Measurements from ENCODE around the gene MKRN2OS. TPM values are rescaled to one million over a fixed set of nuclear protein-coding genes. Genes with fewer than 3 reads are reported as not detected.

MKRN2OS gene
- polyA plus RNA-seq, 1 experiment, result not detected

- no peak for DNase-seq (ENCODE audit: low read depth, low spot score)
- Histone ChIP-seq H3K4me3 (ENCODE audit: low read depth, low read length) (no peak overlapping the region), H3K27ac (ENCODE audit: low read depth, low read length) (no peak overlapping the region), H3K9me3 (ENCODE audit: control insufficient read depth, insufficient read depth, low read length) (no peaks in the 10 kb centered on the region), H3K27me3 (ENCODE audit: control insufficient read depth, insufficient read depth, low read length) (no peaks in the 10 kb centered on the region)
- POLR2A ChIA-PET, result interaction anchor here (0.7 kb wide), 1 partner anchor 141 kb away, joined by 13 read pairs; no protein-coding TSS in a partner anchor
- TF ChIP-seq CTCF (IDR thresholded peaks at IDR 0.05; ENCODE audit: low read depth, low read length), result no peak
- CTCF ChIA-PET, result interaction anchor here (0.6 to 1.3 kb wide), 5 partner anchors 109 to 453 kb away, joined by 3 to 5 read pairs (median 3); no protein-coding TSS in a partner anchor
These were observed 43.0 kb upstream of the MKRN2OS start for GRCh38 chr3:12588039-12589009.

GRCh38 chr3:12586403-12586802 lies 41.1 kb upstream of the MKRN2OS start:
- no peak overlapping the region for H3K27ac ChIP-seq (ENCODE audit: low read depth, low read length)
- DNase-seq (ENCODE audit: low read depth, low spot score), result no peak
- no peaks in the 10 kb centered on the region for H3K27me3 ChIP-seq (ENCODE audit: control insufficient read depth, insufficient read depth, low read length)
- no peak overlapping the region for H3K4me3 ChIP-seq (ENCODE audit: low read depth, low read length)
- TF ChIP-seq CTCF (IDR thresholded peaks at IDR 0.05; ENCODE audit: low read depth, low read length), result no peak
- no peaks in the 10 kb centered on the region for H3K9me3 ChIP-seq (ENCODE audit: control insufficient read depth, insufficient read depth, low read length)
- CTCF ChIA-PET, result no interaction called here
- POLR2A ChIA-PET, result interaction anchor here (0.7 kb wide), 1 partner anchor 8 kb away, joined by 4 read pairs; no protein-coding TSS in a partner anchor

GRCh38 chr3:12585970-12586369 lies 40.7 kb upstream of the MKRN2OS start:
- CTCF ChIA-PET, result no interaction called here
- Histone ChIP-seq H3K4me3 (ENCODE audit: low read depth, low read length) (no peak overlapping the region), H3K27ac (ENCODE audit: low read depth, low read length) (no peak overlapping the region), H3K9me3 (ENCODE audit: control insufficient read depth, insufficient read depth, low read length) (no peaks in the 10 kb centered on the region), H3K27me3 (ENCODE audit: control insufficient read depth, insufficient read depth, low read length) (no peaks in the 10 kb centered on the region)
- POLR2A ChIA-PET, result no interaction called here
- no peak for DNase-seq (ENCODE audit: low read depth, low spot score)
- TF ChIP-seq CTCF (IDR thresholded peaks at IDR 0.05; ENCODE audit: low read depth, low read length), result no peak

GRCh38 chr3:12585181-12585580 lies 39.9 kb upstream of the MKRN2OS start:
- CTCF ChIA-PET, result no interaction called here
- H3K27ac ChIP-seq (ENCODE audit: low read depth, low read length), result no peak overlapping the region
- no peaks in the 10 kb centered on the region for H3K27me3 ChIP-seq (ENCODE audit: control insufficient read depth, insufficient read depth, low read length)
- no peak for DNase-seq (ENCODE audit: low read depth, low spot score)
- no peak for TF ChIP-seq CTCF (IDR thresholded peaks at IDR 0.05; ENCODE audit: low read depth, low read length)
- no peaks in the 10 kb centered on the region for H3K9me3 ChIP-seq (ENCODE audit: control insufficient read depth, insufficient read depth, low read length)
- POLR2A ChIA-PET, result no interaction called here
- no peak overlapping the region for H3K4me3 ChIP-seq (ENCODE audit: low read depth, low read length)

- no peak for DNase-seq (ENCODE audit: low read depth, low spot score)
- no peaks in the 10 kb centered on the region for H3K27me3 ChIP-seq (ENCODE audit: control insufficient read depth, insufficient read depth, low read length)
- no peak for TF ChIP-seq CTCF (IDR thresholded peaks at IDR 0.05; ENCODE audit: low read depth, low read length)
- CTCF ChIA-PET, result interaction anchor here (0.5 kb wide), 1 partner anchor 137 kb away, joined by 5 read pairs; no protein-coding TSS in a partner anchor
- POLR2A ChIA-PET, result interaction anchor here (0.8 kb wide), 1 partner anchor 25 kb away, joined by 3 read pairs; no protein-coding TSS in a partner anchor
- H3K4me3 ChIP-seq (ENCODE audit: low read depth, low read length), result no peak overlapping the region
- H3K9me3 ChIP-seq (ENCODE audit: control insufficient read depth, insufficient read depth, low read length), result no peaks in the 10 kb centered on the region
- H3K27ac ChIP-seq (ENCODE audit: low read depth, low read length), result peak overlapping the region; percentile 4
These were observed 38.8 kb upstream of the MKRN2OS start for GRCh38 chr3:12584083-12584482.

Measured in AG04450 (cell line).